Endothelial cell of umbilical vein (primary cell): ENCODE results near the gene LSM2. TPM values are rescaled to one million over a fixed set of nuclear protein-coding genes. Genes with fewer than 3 reads are reported as not detected.

ENCODE experiments used
- BruUV-seq: library from RNA; stranded (reverse); fragments of 400-500 nt; replicated peaks from 2 replicates; lab custom pipeline; 2021; lab: Mats Ljungman, UMichigan
- CTCF ChIA-PET: fragments of 300-600, 350-600 bp; sonication (Branson Sonifier 250); formaldehyde crosslinking; loops from one replicate; lab custom pipeline; 2021; ENCODE audit warnings: antibody characterized with exemption, inconsistent platforms; lab: Charles Lee
- POLR2A ChIA-PET: fragments of 300-600, 350-600 bp; sonication (Branson Sonifier 250); formaldehyde crosslinking; loops from one replicate; lab custom pipeline; 2021; ENCODE audit warnings: antibody characterized with exemption, inconsistent platforms; lab: Charles Lee
- DNase-seq: peaks from one replicate; pipeline ENCODE4 v3.0.0-alpha.2; 2011; ENCODE audit warnings: low read depth, low spot score
- FAIRE-seq: peaks from 2 replicates; lab custom pipeline; 2011; peaks lifted over from hg19 to GRCh38; lab: Jason Lieb, UNC
- H2AFZ ChIP-seq: 2 replicates; pipeline ENCODE4 v1.6.0; 2012; ENCODE audit warnings: low read depth, low read length, control low read depth, inconsistent platforms
- H3K27ac ChIP-seq: 2 replicates; pipeline ENCODE4 v1.5.1; 2011; ENCODE audit warnings: low read depth, mild to moderate bottlenecking, control low read depth, low read length, moderate library complexity; ENCODE audit not compliant: insufficient read depth
- H3K27me3 ChIP-seq, 2 experiments: 2 replicates each; pipeline versions ENCODE4 v1.6.0 to v1.6.1; 2011; ENCODE audit warnings: low read length in 2 of 2, mixed read lengths in 1 of 2; ENCODE audit not compliant: control insufficient read depth in 2 of 2, insufficient read depth in 2 of 2
- H3K36me3 ChIP-seq, 2 experiments: 2 replicates in 1 of 2; 3 replicates in 1 of 2; pipeline ENCODE4 v1.5.1; 2011; ENCODE audit warnings: low read length in 2 of 2, mild to moderate bottlenecking in 1 of 2, moderate library complexity in 1 of 2; ENCODE audit not compliant: control insufficient read depth in 2 of 2, insufficient read depth in 2 of 2; ENCODE audit errors: extremely low read depth in 1 of 2
- H3K4me1 ChIP-seq: 3 replicates; pipeline ENCODE4 v1.5.1; 2011; ENCODE audit warnings: mild to moderate bottlenecking, low read length; ENCODE audit not compliant: control insufficient read depth, insufficient read depth; ENCODE audit errors: extremely low read depth
- H3K4me2 ChIP-seq: 2 replicates; pipeline ENCODE4 v1.6.1; 2011; ENCODE audit warnings: low read length, control low read depth, mixed read lengths; ENCODE audit not compliant: insufficient read depth
- H3K4me3 ChIP-seq, 3 experiments: fragments of 200-600 bp in 1 of 3; sonication (generic), shearing (Covaris generic) in 1 of 3; replicated peaks in 1 of 3; 2 replicates each; pipeline ENCODE4 v1.5.1; 2011 to 2016; ENCODE audit warnings: control low read depth in 3 of 3, low read length in 3 of 3, mild to moderate bottlenecking in 2 of 3, inconsistent platforms in 1 of 3, low read depth in 1 of 3, moderate library complexity in 1 of 3; ENCODE audit not compliant: insufficient read depth in 1 of 3
- H3K79me2 ChIP-seq: 2 replicates; pipeline ENCODE4 v1.6.0; 2012; ENCODE audit warnings: low read length, inconsistent platforms; ENCODE audit not compliant: control insufficient read depth, insufficient read depth
- H3K9ac ChIP-seq: replicated peaks from 2 replicates; pipeline ENCODE3; 2011; ENCODE audit warnings: low read length, control low read depth; ENCODE audit not compliant: insufficient read depth; ENCODE audit errors: extremely low read depth
- H3K9me1 ChIP-seq: replicated peaks from 3 replicates; pipeline ENCODE4 v1.6.0; 2011; ENCODE audit warnings: mild to moderate bottlenecking, low read length; ENCODE audit not compliant: control insufficient read depth, insufficient read depth; ENCODE audit errors: extremely low read depth
- H3K9me3 ChIP-seq: replicated peaks from 2 replicates; pipeline ENCODE4 v1.5.1; 2012; ENCODE audit warnings: low read length, inconsistent platforms; ENCODE audit not compliant: control insufficient read depth, insufficient read depth
- H4K20me1 ChIP-seq: replicated peaks from 2 replicates; pipeline ENCODE3; 2011; ENCODE audit warnings: mild to moderate bottlenecking, low read length; ENCODE audit not compliant: control insufficient read depth, insufficient read depth; ENCODE audit errors: extremely low read depth
- EZH2 ChIP-seq: IDR thresholded peaks from 2 replicates; pipeline ENCODE4 v1.6.1; 2012; ENCODE audit warnings: borderline replicate concordance, low read depth, mild to moderate bottlenecking, moderate library complexity, low read length, inconsistent platforms; ENCODE audit not compliant: severe bottlenecking
- FOS ChIP-seq: IDR thresholded peaks from 2 replicates; pipeline ENCODE4 v1.6.1; 2011; ENCODE audit warnings: mild to moderate bottlenecking, low read length, moderate library complexity, borderline replicate concordance; ENCODE audit not compliant: insufficient read depth
- GATA2 ChIP-seq: IDR thresholded peaks from 2 replicates; pipeline ENCODE4 v1.7.0; 2011; ENCODE audit warnings: low read depth, mild to moderate bottlenecking, moderate library complexity, mixed read lengths, low read length; ENCODE audit not compliant: insufficient read length, insufficient read depth
- JUN ChIP-seq: IDR thresholded peaks from 2 replicates; pipeline ENCODE4 v1.6.1; 2011; ENCODE audit warnings: borderline replicate concordance, low read depth; ENCODE audit not compliant: insufficient read length, insufficient read depth
- MYC ChIP-seq: IDR thresholded peaks from one replicate; pipeline ENCODE4 v1.6.1; 2011; ENCODE audit warnings: mild to moderate bottlenecking, low read depth, low read length
- POLR2A ChIP-seq: IDR thresholded peaks from 2 replicates; pipeline ENCODE4 v1.6.1; 2012; ENCODE audit warnings: low read depth, mild to moderate bottlenecking, control low read depth, low read length
- POLR2AphosphoS5 ChIP-seq: IDR thresholded peaks from 2 replicates; pipeline ENCODE4 v1.6.1; 2012; ENCODE audit warnings: low read depth, mild to moderate bottlenecking, control low read depth, low read length, moderate library complexity; ENCODE audit not compliant: insufficient read depth
- dilution Hi-C: fragments of 300-500 bp; cut with MboI; formaldehyde crosslinking; loops from one replicate; pipeline ENCODE4 v1.15.0; 2019; ENCODE audit warnings: low sequenced_read_pairs; ENCODE audit not compliant: extremely low pct_ligation_motif_present
- intact Hi-C: fragments of 100-400 bp; cut with micrococcal nuclease; formaldehyde crosslinking; loops from one replicate; pipeline ENCODE4 v1.10.0; 2022
- polyA plus RNA-seq, 4 experiments: library from polyadenylated mRNA; depleted of rRNA in 3 of 4; stranded (reverse) in 3 of 4; unstranded in 1 of 4; fragments of >200 nt; gene quantifications; 2 replicates each; pipeline versions ENCODE4 v1.2.1 to v1.2.3, GENCODE V29; 2011 to 2012; ENCODE audit warnings: missing spikeins in 1 of 4
- total RNA-seq: library from RNA; stranded (reverse); gene quantifications from 2 replicates; pipeline ENCODE4 v1.2.3, GENCODE V29; 2021
- TF ChIP-seq, protein P1 (sequence below), 2 donors: IDR thresholded peaks; 1 replicate in 1 of 2; 2 replicates in 1 of 2; pipeline ENCODE4 v1.5.1; 2011; ENCODE audit warnings: low read length in 2 of 2, mild to moderate bottlenecking in 2 of 2, moderate library complexity in 2 of 2, control low read depth in 1 of 2, inconsistent platforms in 1 of 2, low read depth in 1 of 2; ENCODE audit not compliant: insufficient read depth in 1 of 2; ENCODE audit errors: extremely low read depth in 1 of 2
- TF ChIP-seq, protein P2 (sequence below): IDR thresholded peaks from 2 replicates; pipeline ENCODE4 v1.6.1; 2011; ENCODE audit not compliant: insufficient read depth, insufficient read length

LSM2 gene
- total and polyA plus RNA-seq, 2 donors (not counting 3 experiments of a cell fraction or from before 2014, with no cell fraction given), result 78.1 to 86.0 TPM

DNA sequence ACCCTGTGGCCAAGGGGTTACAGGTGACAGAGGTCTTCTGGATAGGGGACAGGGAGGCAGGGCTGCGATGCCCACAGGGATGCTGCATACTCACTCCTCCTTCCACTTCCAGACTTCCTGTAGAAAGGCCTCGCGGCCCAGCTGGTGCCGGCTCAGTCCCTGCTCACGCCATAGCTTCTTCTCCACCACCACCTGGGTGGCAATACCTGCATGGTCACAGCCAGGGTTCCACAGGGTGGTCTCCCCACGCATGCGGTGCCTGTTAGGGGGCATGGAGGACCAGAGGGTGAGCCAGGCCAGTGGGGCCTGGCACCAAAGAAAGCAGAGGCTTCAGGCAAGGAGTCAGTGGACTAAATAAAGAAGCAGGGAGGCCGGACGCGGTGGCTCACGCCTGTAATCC is 21.3 kb downstream of the LSM2 start:
- FAIRE-seq (no peak), DNase-seq (no peak)
- dilution Hi-C loops, result no loop called here
- no peak overlapping the region for H3K4me3 ChIP-seq
- intact Hi-C loops, result no loop called here
- H3K9me1 ChIP-seq, result no peaks in the 10 kb centered on the region
- no peak overlapping the region for H3K27ac ChIP-seq
- no peaks in the 10 kb centered on the region for H3K9me3 ChIP-seq
- no TSS peak for BruUV-seq
- H3K27me3 ChIP-seq, result no peaks in the 10 kb centered on the region
- H3K9ac ChIP-seq, result no peak overlapping the region
- POLR2A ChIA-PET, result no interaction called here
- TF ChIP-seq, protein P1, sequence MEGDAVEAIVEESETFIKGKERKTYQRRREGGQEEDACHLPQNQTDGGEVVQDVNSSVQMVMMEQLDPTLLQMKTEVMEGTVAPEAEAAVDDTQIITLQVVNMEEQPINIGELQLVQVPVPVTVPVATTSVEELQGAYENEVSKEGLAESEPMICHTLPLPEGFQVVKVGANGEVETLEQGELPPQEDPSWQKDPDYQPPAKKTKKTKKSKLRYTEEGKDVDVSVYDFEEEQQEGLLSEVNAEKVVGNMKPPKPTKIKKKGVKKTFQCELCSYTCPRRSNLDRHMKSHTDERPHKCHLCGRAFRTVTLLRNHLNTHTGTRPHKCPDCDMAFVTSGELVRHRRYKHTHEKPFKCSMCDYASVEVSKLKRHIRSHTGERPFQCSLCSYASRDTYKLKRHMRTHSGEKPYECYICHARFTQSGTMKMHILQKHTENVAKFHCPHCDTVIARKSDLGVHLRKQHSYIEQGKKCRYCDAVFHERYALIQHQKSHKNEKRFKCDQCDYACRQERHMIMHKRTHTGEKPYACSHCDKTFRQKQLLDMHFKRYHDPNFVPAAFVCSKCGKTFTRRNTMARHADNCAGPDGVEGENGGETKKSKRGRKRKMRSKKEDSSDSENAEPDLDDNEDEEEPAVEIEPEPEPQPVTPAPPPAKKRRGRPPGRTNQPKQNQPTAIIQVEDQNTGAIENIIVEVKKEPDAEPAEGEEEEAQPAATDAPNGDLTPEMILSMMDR (IDR thresholded peaks at IDR 0.05; ENCODE audit: extremely low read depth in 1 of 2, insufficient read depth in 1 of 2, low read depth in 1 of 2, low read length in 2 of 2), result no peak
- TF ChIP-seq EZH2, result no peak
- no peak for TF ChIP-seq JUN
- TF ChIP-seq POLR2AphosphoS5, result no peak
- no peak for TF ChIP-seq POLR2A
- TF ChIP-seq GATA2, result no peak
- TF ChIP-seq MYC, result no peak
- TF ChIP-seq FOS, result no peak
- TF ChIP-seq, protein P2, sequence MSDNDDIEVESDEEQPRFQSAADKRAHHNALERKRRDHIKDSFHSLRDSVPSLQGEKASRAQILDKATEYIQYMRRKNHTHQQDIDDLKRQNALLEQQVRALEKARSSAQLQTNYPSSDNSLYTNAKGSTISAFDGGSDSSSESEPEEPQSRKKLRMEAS, result no peak
- CTCF ChIA-PET, result interaction anchor here (1.3 to 1.8 kb wide), 2 partner anchors 16 to 56 kb away, joined by 3 to 7 read pairs; partner anchors contain the start of gene DDAH2
- H2AFZ ChIP-seq, result no peak overlapping the region
- H3K79me2 ChIP-seq, result peaks cover 3% of the 10 kb centered on the region
- H3K4me2 ChIP-seq, result no peak overlapping the region
- peaks cover 8 to 32% of the 10 kb centered on the region in 2 experiments for H3K36me3 ChIP-seq
- H4K20me1 ChIP-seq, result no peaks in the 10 kb centered on the region
- no peaks in the 10 kb centered on the region for H3K4me1 ChIP-seq
